Measurements from ENCODE around the gene G6PC1.
"Not testable (repeated sequence)": the region's sequence is repeated elsewhere in the genome, so short reads cannot be mapped to it uniquely, and the experiment has no call there.

Gene G6PC1

GRCh38 chr17:42904110-42904469, 3.5 kb downstream of the G6PC1 start:
- DNase-seq: no peak

- no peak for DNase-seq
Measured at GRCh38 chr17:42906772-42907446, 6.3 kb downstream of the G6PC1 start.

- DNase-seq: no peak
Measured at GRCh38 chr17:42908872-42909700, 8.5 kb downstream of the G6PC1 start.

GRCh38 chr17:42913522-42913921, 12.9 kb downstream of the G6PC1 start:
- no peak for DNase-seq

- DNase-seq: no peak
Measured at GRCh38 chr17:42913981-42914617, 13.5 kb downstream of the G6PC1 start.

GRCh38 chr17:42915288-42915687, 14.7 kb downstream of the G6PC1 start:
- DNase-seq: not testable (repeated sequence)

- DNase-seq: not testable (repeated sequence)
Measured at GRCh38 chr17:42916388-42917235, 16.0 kb downstream of the G6PC1 start.

- DNase-seq: no peak
Measured at GRCh38 chr17:42917236-42917603, 16.6 kb downstream of the G6PC1 start.

GRCh38 chr17:42918902-42919521, 18.4 kb downstream of the G6PC1 start:
- no peak for DNase-seq

- not testable (repeated sequence) for DNase-seq
Measured at GRCh38 chr17:42919522-42920077, 19.0 kb downstream of the G6PC1 start.

- no peak for DNase-seq
Measured at GRCh38 chr17:42920106-42920900, 19.7 kb downstream of the G6PC1 start.

- no peak for DNase-seq
Measured at GRCh38 chr17:42920922-42921321, 20.3 kb downstream of the G6PC1 start.

- DNase-seq: no peak
Measured at GRCh38 chr17:42922294-42922693, 21.7 kb downstream of the G6PC1 start.

GRCh38 chr17:42923472-42923871, 22.9 kb downstream of the G6PC1 start:
- DNase-seq: not testable (repeated sequence)

- no peak for DNase-seq
Measured at GRCh38 chr17:42924891-42925290, 24.3 kb downstream of the G6PC1 start.

- no peak for DNase-seq
Measured at GRCh38 chr17:42928714-42929496, 28.3 kb downstream of the G6PC1 start.

- no peak for DNase-seq
Measured at GRCh38 chr17:42929497-42929844, 28.9 kb downstream of the G6PC1 start.

GRCh38 chr17:42937712-42938596, 37.4 kb downstream of the G6PC1 start:
- peak in 1 of 2 experiments; percentile 3 for DNase-seq

- no peak for DNase-seq
Measured at GRCh38 chr17:42944211-42944610, 43.6 kb downstream of the G6PC1 start.

Data from NCI-H187 (cell line).